Mononuclear cell (primary cell): ENCODE data around the gene PLCH2. TPM values are rescaled to one million over a fixed set of nuclear protein-coding genes. Genes with fewer than 3 reads are reported as not detected.

Experiments used
- total RNA-seq: library from RNA; depleted of rRNA; stranded (reverse); fragments of >200 nt; gene quantifications from one replicate; pipeline ENCODE4 v1.2.3, GENCODE V29; 2012

Gene PLCH2
- total RNA-seq, 1 donor: 4.7 TPM

Other genes with a start within 250 kb of the PLCH2 start
- 47.5 TPM for gene SKI, start 248.0 kb upstream of the PLCH2 start, total RNA-seq
- gene MORN1, start 84.7 kb upstream of the PLCH2 start, total RNA-seq: 4.2 TPM
- gene RER1, start 84.4 kb upstream of the PLCH2 start, total RNA-seq: 18.8 TPM
- 7.5 TPM for gene PEX10, start 63.7 kb upstream of the PLCH2 start, total RNA-seq
- 33.5 TPM for gene PANK4, start 50.3 kb downstream of the PLCH2 start, total RNA-seq
- not detected for gene HES5, start 54.0 kb downstream of the PLCH2 start, total RNA-seq
- 127 TPM for gene TNFRSF14, start 80.1 kb downstream of the PLCH2 start, total RNA-seq
- gene PRXL2B, start 110.5 kb downstream of the PLCH2 start, total RNA-seq: 4.2 TPM
- gene MMEL1, start 156.7 kb downstream of the PLCH2 start, total RNA-seq: 0.63 TPM